ENCODE data around the gene DDX4.

- no peak for TF ChIP-seq SMC3 (conservative IDR thresholded peaks at IDR 0.05; ENCODE audit: insufficient read depth, low read depth, low read length)
- no peak for TF ChIP-seq MAX (CRISPR knock-in tag; IDR thresholded peaks at IDR 0.05)
- TF ChIP-seq CBFB (CRISPR knock-in tag; IDR thresholded peaks at IDR 0.05): no peak
- TF ChIP-seq ETS2 (tag; IDR thresholded peaks at IDR 0.05; ENCODE audit: borderline replicate concordance, poor library complexity, severe bottlenecking): no peak
- TF ChIP-seq ATF6 (CRISPR knock-in tag; IDR thresholded peaks at IDR 0.05): no peak
- TF ChIP-seq PCBP1 (IDR thresholded peaks at IDR 0.05; ENCODE audit: low read depth, low read length, poor library complexity, severe bottlenecking): no peak
- TF ChIP-seq ZNF444 (CRISPR knock-in tag; IDR thresholded peaks at IDR 0.05): no peak
- no peak for TF ChIP-seq FOXP1 (CRISPR knock-in tag; IDR thresholded peaks at IDR 0.05)
- TF ChIP-seq GATAD2A (IDR thresholded peaks at IDR 0.05): no peak
- no peak for TF ChIP-seq CHD4 (IDR thresholded peaks at IDR 0.05; ENCODE audit: insufficient read depth, insufficient replicate concordance, low read depth, low read length, poor library complexity, severe bottlenecking)
- no peak for TF ChIP-seq CHD7 (IDR thresholded peaks at IDR 0.05; ENCODE audit: low read depth, low read length)
- no peak for TF ChIP-seq ZBTB2 (IDR thresholded peaks at IDR 0.05)
- TF ChIP-seq ZNF274 (IDR thresholded peaks at IDR 0.05; ENCODE audit: borderline replicate concordance, low read depth, low read length): no peak
- TF ChIP-seq NONO (IDR thresholded peaks at IDR 0.05; ENCODE audit: low read depth in 2 of 2, low read length in 1 of 2): no peak
Observed at GRCh38 chr5:55720188-55720703, 17.6 kb upstream of the DDX4 start.
